Mucosa of stomach (tissue), 1 donor: Measurements from ENCODE around the gene RNF217.

Experiments
- H3K27me3 ChIP-seq: one replicate; pipeline ENCODE4 v1.7.0; 2013; ENCODE audit warnings: mild to moderate bottlenecking, low read length; ENCODE audit not compliant: control insufficient read depth, insufficient read depth
- H3K36me3 ChIP-seq: one replicate; pipeline ENCODE4 v1.7.0; 2013; ENCODE audit warnings: low read length; ENCODE audit not compliant: control insufficient read depth, insufficient read depth
- H3K4me1 ChIP-seq: one replicate; pipeline ENCODE4 v1.7.0; 2013; ENCODE audit warnings: mild to moderate bottlenecking, low read length; ENCODE audit not compliant: control insufficient read depth, insufficient read depth
- H3K4me3 ChIP-seq: one replicate; pipeline ENCODE4 v1.7.0; 2013; ENCODE audit warnings: low read length
- H3K9ac ChIP-seq: one replicate; pipeline ENCODE4 v1.7.0; 2013; ENCODE audit warnings: mild to moderate bottlenecking, low read length, moderate library complexity
- H3K9me3 ChIP-seq: one replicate; pipeline ENCODE4 v1.7.0; 2013; ENCODE audit warnings: mild to moderate bottlenecking, low read length, moderate library complexity; ENCODE audit not compliant: control insufficient read depth
- donor health status: Pancreatic carcinoma.

RNF217 gene

GRCh38 chr6:125138083-125138482, 175.8 kb downstream of the RNF217 start:
- H3K27me3 ChIP-seq: no peaks in the 10 kb centered on the region
- no peak overlapping the region for H3K9ac ChIP-seq
- no peak overlapping the region for H3K4me3 ChIP-seq
- H3K9me3 ChIP-seq: no peaks in the 10 kb centered on the region
- no peaks in the 10 kb centered on the region for H3K4me1 ChIP-seq
- H3K36me3 ChIP-seq: no peaks in the 10 kb centered on the region

- Histone ChIP-seq H3K36me3 (no peaks in the 10 kb centered on the region), H3K4me3 (no peak overlapping the region), H3K4me1 (no peaks in the 10 kb centered on the region), H3K9ac (no peak overlapping the region), H3K9me3 (no peaks in the 10 kb centered on the region), H3K27me3 (no peaks in the 10 kb centered on the region)
Observed at GRCh38 chr6:125140808-125141207, 178.6 kb downstream of the RNF217 start.
